ENCODE measurements around the gene NPB.

Gene NPB

GRCh38 chr17:81860756-81861568 is 41.1 kb upstream of the NPB start:
- TF ChIP-seq, protein P1, sequence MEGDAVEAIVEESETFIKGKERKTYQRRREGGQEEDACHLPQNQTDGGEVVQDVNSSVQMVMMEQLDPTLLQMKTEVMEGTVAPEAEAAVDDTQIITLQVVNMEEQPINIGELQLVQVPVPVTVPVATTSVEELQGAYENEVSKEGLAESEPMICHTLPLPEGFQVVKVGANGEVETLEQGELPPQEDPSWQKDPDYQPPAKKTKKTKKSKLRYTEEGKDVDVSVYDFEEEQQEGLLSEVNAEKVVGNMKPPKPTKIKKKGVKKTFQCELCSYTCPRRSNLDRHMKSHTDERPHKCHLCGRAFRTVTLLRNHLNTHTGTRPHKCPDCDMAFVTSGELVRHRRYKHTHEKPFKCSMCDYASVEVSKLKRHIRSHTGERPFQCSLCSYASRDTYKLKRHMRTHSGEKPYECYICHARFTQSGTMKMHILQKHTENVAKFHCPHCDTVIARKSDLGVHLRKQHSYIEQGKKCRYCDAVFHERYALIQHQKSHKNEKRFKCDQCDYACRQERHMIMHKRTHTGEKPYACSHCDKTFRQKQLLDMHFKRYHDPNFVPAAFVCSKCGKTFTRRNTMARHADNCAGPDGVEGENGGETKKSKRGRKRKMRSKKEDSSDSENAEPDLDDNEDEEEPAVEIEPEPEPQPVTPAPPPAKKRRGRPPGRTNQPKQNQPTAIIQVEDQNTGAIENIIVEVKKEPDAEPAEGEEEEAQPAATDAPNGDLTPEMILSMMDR (IDR thresholded peaks at IDR 0.05; ENCODE audit: low read depth, low read length), result no peak
- H3K4me3 ChIP-seq (ENCODE audit: low read depth, low read length), result peak overlapping the region; percentile 98
- no peaks in the 10 kb centered on the region; the same call in 1 of the 2 replicates for H3K4me1 ChIP-seq
- H3K36me3 ChIP-seq, result peaks cover 37% of the 10 kb centered on the region
- DNase-seq, result peak; percentile 99
- H3K9me3 ChIP-seq, result no peaks in the 10 kb centered on the region
- H3K27me3 ChIP-seq, result no peaks in the 10 kb centered on the region

GRCh38 chr17:81863123-81863675 is 38.8 kb upstream of the NPB start:
- TF ChIP-seq, protein P1 (IDR thresholded peaks at IDR 0.05; ENCODE audit: low read depth, low read length), result no peak
- no peaks in the 10 kb centered on the region for H3K27me3 ChIP-seq
- no peaks in the 10 kb centered on the region for H3K9me3 ChIP-seq
- H3K36me3 ChIP-seq, result peaks cover 30% of the 10 kb centered on the region
- no peak for DNase-seq
- H3K4me3 ChIP-seq (ENCODE audit: low read depth, low read length), result no peak overlapping the region
- peaks cover 19% of the 10 kb centered on the region for H3K4me1 ChIP-seq

- peaks cover 28% of the 10 kb centered on the region for H3K36me3 ChIP-seq
- DNase-seq, result no peak
- no peak overlapping the region for H3K4me3 ChIP-seq (ENCODE audit: low read depth, low read length)
- no peaks in the 10 kb centered on the region for H3K9me3 ChIP-seq
- TF ChIP-seq, protein P1 (IDR thresholded peaks at IDR 0.05; ENCODE audit: low read depth, low read length), result no peak
- peaks cover 26% of the 10 kb centered on the region for H3K4me1 ChIP-seq
- no peaks in the 10 kb centered on the region for H3K27me3 ChIP-seq
Measured at GRCh38 chr17:81863833-81864768, 37.9 kb upstream of the NPB start.

DNA sequence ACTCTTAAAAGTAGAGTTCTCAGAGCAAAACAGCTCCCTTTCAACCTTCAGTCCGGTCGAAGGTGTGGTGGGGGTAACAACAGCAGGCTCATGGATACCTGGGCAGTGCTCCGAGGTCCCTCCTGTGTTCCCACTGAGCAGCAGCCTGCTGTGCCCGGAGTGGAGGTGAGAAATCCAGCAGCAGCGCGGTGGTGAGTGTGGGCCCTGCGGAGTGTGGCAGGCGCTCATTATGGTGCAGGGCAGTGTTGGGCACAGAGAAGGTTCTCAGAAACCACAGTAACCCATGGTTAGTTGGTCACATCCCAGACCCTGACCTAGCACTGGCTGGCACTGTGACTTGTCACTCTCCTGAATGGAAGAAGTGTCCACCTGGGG is 36.7 kb upstream of the NPB start:
- Histone ChIP-seq H3K27me3 (no peaks in the 10 kb centered on the region), H3K36me3 (peaks cover 38% of the 10 kb centered on the region), H3K9me3 (no peaks in the 10 kb centered on the region), H3K4me1 (peaks cover 26% of the 10 kb centered on the region), H3K4me3 (ENCODE audit: low read depth, low read length) (no peak overlapping the region)
- DNase-seq, result no peak
- TF ChIP-seq, protein P1 (IDR thresholded peaks at IDR 0.05; ENCODE audit: low read depth, low read length), result no peak

GRCh38 chr17:81865733-81866439 is 36.2 kb upstream of the NPB start:
- no peak for DNase-seq
- Histone ChIP-seq H3K4me3 (ENCODE audit: low read depth, low read length) (no peak overlapping the region), H3K27me3 (no peaks in the 10 kb centered on the region), H3K4me1 (peaks cover 26% of the 10 kb centered on the region), H3K9me3 (no peaks in the 10 kb centered on the region), H3K36me3 (peaks cover 38% of the 10 kb centered on the region)
- TF ChIP-seq, protein P1 (IDR thresholded peaks at IDR 0.05; ENCODE audit: low read depth, low read length), result no peak
